EL (cell line): ENCODE measurements around the gene SSU72.
"Not testable (repeated sequence)": the region's sequence is repeated elsewhere in the genome, so short reads cannot be mapped to it uniquely, and the experiment has no call there.

Source experiments
- DNase-seq: peaks from one replicate; pipeline ENCODE4 v3.0.0-alpha.2; 2016

SSU72 gene

GRCh38 chr1:1594602-1595260, 20.1 kb upstream of the SSU72 start:
- no peak for DNase-seq

GRCh38 chr1:1593834-1594601, 19.4 kb upstream of the SSU72 start:
- no peak for DNase-seq

- peak; percentile 31 for DNase-seq
Measured at GRCh38 chr1:1591452-1591851, 16.8 kb upstream of the SSU72 start.

- no peak for DNase-seq
Measured at GRCh38 chr1:1583347-1584010, 8.8 kb upstream of the SSU72 start.

GRCh38 chr1:1582585-1583346, 8.1 kb upstream of the SSU72 start:
- no peak for DNase-seq

- no peak for DNase-seq
Measured at GRCh38 chr1:1578371-1578940, 3.8 kb upstream of the SSU72 start.

GRCh38 chr1:1577367-1578011, 2.8 kb upstream of the SSU72 start:
- no peak for DNase-seq

GRCh38 chr1:1573843-1574720, 581 bp downstream of the SSU72 start:
- DNase-seq = peak; percentile 58

- no peak for DNase-seq
Measured at GRCh38 chr1:1569341-1569740, 5.3 kb downstream of the SSU72 start.

- no peak for DNase-seq
Measured at GRCh38 chr1:1567891-1568291, 6.8 kb downstream of the SSU72 start.

GRCh38 chr1:1567152-1567875, 7.3 kb downstream of the SSU72 start:
- no peak for DNase-seq

GRCh38 chr1:1565340-1565739, 9.3 kb downstream of the SSU72 start:
- no peak for DNase-seq

- DNase-seq = no peak
Measured at GRCh38 chr1:1564268-1564667, 10.4 kb downstream of the SSU72 start.

- no peak for DNase-seq
Measured at GRCh38 chr1:1563688-1564087, 11.0 kb downstream of the SSU72 start.

GRCh38 chr1:1562556-1563195, 12.0 kb downstream of the SSU72 start:
- no peak for DNase-seq

- DNase-seq = no peak
Measured at GRCh38 chr1:1561801-1562470, 12.7 kb downstream of the SSU72 start.

GRCh38 chr1:1560178-1560577, 14.5 kb downstream of the SSU72 start:
- no peak for DNase-seq

- no peak for DNase-seq
Measured at GRCh38 chr1:1559066-1559465, 15.6 kb downstream of the SSU72 start.

- no peak for DNase-seq
Measured at GRCh38 chr1:1558591-1558990, 16.1 kb downstream of the SSU72 start.

GRCh38 chr1:1557688-1558087, 17.0 kb downstream of the SSU72 start:
- not testable (repeated sequence) for DNase-seq
